Measurements from ENCODE around the gene TECTA. TPM values are rescaled to one million over a fixed set of nuclear protein-coding genes. Genes with fewer than 3 reads are reported as not detected.

TECTA gene
- polyA plus RNA-seq, 1 donor (not counting 4 experiments of a cell fraction or from before 2014, with no cell fraction given) = 0.17 TPM

- H2AFZ ChIP-seq (ENCODE audit: control insufficient read depth, low read length) = no peak overlapping the region
- H3K4me3 ChIP-seq (ENCODE audit: control insufficient read depth in 2 of 3, extremely low read depth in 1 of 3, insufficient read depth in 2 of 3, low read depth in 1 of 3, low read length in 3 of 3) = no peak overlapping the region
- FAIRE-seq = no peak
- dilution Hi-C loops (cut with MboI; ENCODE audit: extremely low pct_ligation_motif_present, low sequenced_read_pairs) = no loop called here
- TF ChIP-seq, protein P1, sequence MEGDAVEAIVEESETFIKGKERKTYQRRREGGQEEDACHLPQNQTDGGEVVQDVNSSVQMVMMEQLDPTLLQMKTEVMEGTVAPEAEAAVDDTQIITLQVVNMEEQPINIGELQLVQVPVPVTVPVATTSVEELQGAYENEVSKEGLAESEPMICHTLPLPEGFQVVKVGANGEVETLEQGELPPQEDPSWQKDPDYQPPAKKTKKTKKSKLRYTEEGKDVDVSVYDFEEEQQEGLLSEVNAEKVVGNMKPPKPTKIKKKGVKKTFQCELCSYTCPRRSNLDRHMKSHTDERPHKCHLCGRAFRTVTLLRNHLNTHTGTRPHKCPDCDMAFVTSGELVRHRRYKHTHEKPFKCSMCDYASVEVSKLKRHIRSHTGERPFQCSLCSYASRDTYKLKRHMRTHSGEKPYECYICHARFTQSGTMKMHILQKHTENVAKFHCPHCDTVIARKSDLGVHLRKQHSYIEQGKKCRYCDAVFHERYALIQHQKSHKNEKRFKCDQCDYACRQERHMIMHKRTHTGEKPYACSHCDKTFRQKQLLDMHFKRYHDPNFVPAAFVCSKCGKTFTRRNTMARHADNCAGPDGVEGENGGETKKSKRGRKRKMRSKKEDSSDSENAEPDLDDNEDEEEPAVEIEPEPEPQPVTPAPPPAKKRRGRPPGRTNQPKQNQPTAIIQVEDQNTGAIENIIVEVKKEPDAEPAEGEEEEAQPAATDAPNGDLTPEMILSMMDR (optimal IDR thresholded peaks at IDR 0.05 in 1 of 3, IDR thresholded peaks at IDR 0.05 in 1 of 3, conservative IDR thresholded peaks at IDR 0.05 in 1 of 3; ENCODE audit: extremely low read depth in 1 of 3, insufficient read depth in 2 of 3, low read length in 3 of 3) = no peak
- no peak for TF ChIP-seq EZH2 (IDR thresholded peaks at IDR 0.05; ENCODE audit: low read length)
- no peaks in the 10 kb centered on the region for H3K4me1 ChIP-seq (ENCODE audit: control insufficient read depth, extremely low read depth, insufficient read depth, low read length)
- H3K36me3 ChIP-seq (ENCODE audit: control insufficient read depth in 2 of 2, extremely low read depth in 1 of 2, insufficient read depth in 2 of 2, low read length in 2 of 2) = peaks cover 4 to 7% of the 10 kb centered on the region in 2 experiments
- H3K79me2 ChIP-seq (ENCODE audit: control insufficient read depth, insufficient read depth, low read length) = no peaks in the 10 kb centered on the region
- no peaks in the 10 kb centered on the region for H3K9me3 ChIP-seq (ENCODE audit: control insufficient read depth, low read depth, low read length)
- no peak overlapping the region for H3K4me2 ChIP-seq (ENCODE audit: control insufficient read depth, extremely low read depth, insufficient read depth, low read depth, low read length)
- H3K27ac ChIP-seq (ENCODE audit: control insufficient read depth, insufficient read depth, low read length) = no peak overlapping the region
- H3K27me3 ChIP-seq (ENCODE audit: control insufficient read depth, extremely low read depth, insufficient read depth, low read length) = no peaks in the 10 kb centered on the region
- no peaks in the 10 kb centered on the region for H3K9me1 ChIP-seq (ENCODE audit: control insufficient read depth, extremely low read depth, insufficient read depth, low read length)
- H4K20me1 ChIP-seq (ENCODE audit: control insufficient read depth, extremely low read depth, insufficient read depth, low read length) = no peaks in the 10 kb centered on the region
- DNase-seq (ENCODE audit: low read depth, low spot score) = no peak
- H3K9ac ChIP-seq (ENCODE audit: control insufficient read depth, extremely low read depth, insufficient read depth, low read length) = no peak overlapping the region
These were observed 29.8 kb upstream of the TECTA start for GRCh38 chr11:121070951-121071845.

- Histone ChIP-seq H3K9me3 (ENCODE audit: control insufficient read depth, low read depth, low read length) (no peaks in the 10 kb centered on the region), H3K27me3 (ENCODE audit: control insufficient read depth, extremely low read depth, insufficient read depth, low read length) (no peaks in the 10 kb centered on the region), H4K20me1 (ENCODE audit: control insufficient read depth, extremely low read depth, insufficient read depth, low read length) (no peaks in the 10 kb centered on the region), H2AFZ (ENCODE audit: control insufficient read depth, low read length) (no peak overlapping the region), H3K27ac (ENCODE audit: control insufficient read depth, insufficient read depth, low read length) (no peak overlapping the region), H3K79me2 (ENCODE audit: control insufficient read depth, insufficient read depth, low read length) (no peaks in the 10 kb centered on the region), H3K9ac (ENCODE audit: control insufficient read depth, extremely low read depth, insufficient read depth, low read length) (no peak overlapping the region), H3K4me2 (ENCODE audit: control insufficient read depth, extremely low read depth, insufficient read depth, low read depth, low read length) (no peak overlapping the region), H3K4me1 (ENCODE audit: control insufficient read depth, extremely low read depth, insufficient read depth, low read length) (no peaks in the 10 kb centered on the region), H3K4me3 (ENCODE audit: control insufficient read depth in 2 of 3, extremely low read depth in 1 of 3, insufficient read depth in 2 of 3, low read depth in 1 of 3, low read length in 3 of 3) (no peak overlapping the region), H3K9me1 (ENCODE audit: control insufficient read depth, extremely low read depth, insufficient read depth, low read length) (no peaks in the 10 kb centered on the region), H3K36me3 (ENCODE audit: control insufficient read depth in 2 of 2, extremely low read depth in 1 of 2, insufficient read depth in 2 of 2, low read length in 2 of 2) (peaks cover 4 to 6% of the 10 kb centered on the region in 2 experiments)
- dilution Hi-C loops (cut with MboI; ENCODE audit: extremely low pct_ligation_motif_present, low sequenced_read_pairs) = no loop called here
- FAIRE-seq (no peak), DNase-seq (ENCODE audit: low read depth, low spot score) (no peak)
- TF ChIP-seq, protein P1 (optimal IDR thresholded peaks at IDR 0.05 in 1 of 3, IDR thresholded peaks at IDR 0.05 in 1 of 3, conservative IDR thresholded peaks at IDR 0.05 in 1 of 3; ENCODE audit: extremely low read depth in 1 of 3, insufficient read depth in 2 of 3, low read length in 3 of 3) = no peak
- no peak for TF ChIP-seq EZH2 (IDR thresholded peaks at IDR 0.05; ENCODE audit: low read length)
These were observed 29.1 kb upstream of the TECTA start for GRCh38 chr11:121071846-121072450.
